SK-N-MC (cell line): ENCODE measurements around the gene ZIC1.

ENCODE experiments used
- EZH2 ChIP-seq: fragments of 200-600 bp; sonication (generic); IDR thresholded peaks from one replicate; pipeline ENCODE4 v1.6.1; 2017; ENCODE audit warnings: antibody characterized with exemption
- FOXP2 ChIP-seq: optimal IDR thresholded peaks from 2 replicates; pipeline ENCODE3; 2011; ENCODE audit warnings: mild to moderate bottlenecking, moderate library complexity; ENCODE audit not compliant: insufficient read depth; ENCODE audit errors: extremely low read length, control extremely low read depth
- POLR2AphosphoS5 ChIP-seq: IDR thresholded peaks from 2 replicates; pipeline ENCODE4 v1.6.1; 2012; ENCODE audit warnings: mild to moderate bottlenecking, low read depth, low read length, borderline replicate concordance

DNA sequence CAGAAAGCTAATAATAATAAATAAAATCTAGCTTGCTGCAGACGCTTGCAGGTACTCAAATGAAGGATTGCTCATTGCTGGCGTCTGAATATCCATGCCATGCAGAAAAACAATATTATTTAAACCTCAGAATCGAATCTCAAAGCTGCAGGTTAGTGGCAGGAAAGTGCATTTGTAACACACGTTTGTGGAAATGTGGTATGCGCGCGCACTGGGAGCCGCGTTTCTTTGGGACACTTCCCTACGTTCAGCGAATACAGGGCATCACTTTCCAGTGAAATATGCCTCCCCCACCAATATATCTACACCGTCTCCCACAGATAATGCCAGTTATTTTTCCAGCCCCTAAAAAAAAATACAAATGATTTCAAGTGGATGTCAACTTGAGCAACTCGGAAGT is 39.9 kb upstream of the ZIC1 start:
- no peak for TF ChIP-seq POLR2AphosphoS5
- no peak for TF ChIP-seq EZH2
- no peak for TF ChIP-seq FOXP2
